Prostate gland (tissue), 2 donors: ENCODE results near the gene ACP4.

Experiments
- POLR2A ChIP-seq: fragments of 450-650 bp; IDR thresholded peaks from one replicate; pipeline ENCODE4 v1.6.1; 2016; ENCODE audit warnings: antibody characterized with exemption, mild to moderate bottlenecking
- POLR2AphosphoS5 ChIP-seq: sonication (generic); formaldehyde crosslinking; IDR thresholded peaks from one replicate; pipeline ENCODE4 v1.6.1; 2017; ENCODE audit warnings: antibody characterized with exemption
- TF ChIP-seq, protein P1 (sequence below), 4 experiments: fragments of 200-600 bp in 2 of 4; fragments of 450-650 bp in 2 of 4; sonication (generic) in 2 of 4; IDR thresholded peaks; 1 replicate in 3 of 4; 2 replicates in 1 of 4; pipeline ENCODE4 v1.5.1; 2016 to 2019; ENCODE audit warnings: antibody characterized with exemption in 4 of 4, mild to moderate bottlenecking in 2 of 4, moderate library complexity in 2 of 4

DNA sequence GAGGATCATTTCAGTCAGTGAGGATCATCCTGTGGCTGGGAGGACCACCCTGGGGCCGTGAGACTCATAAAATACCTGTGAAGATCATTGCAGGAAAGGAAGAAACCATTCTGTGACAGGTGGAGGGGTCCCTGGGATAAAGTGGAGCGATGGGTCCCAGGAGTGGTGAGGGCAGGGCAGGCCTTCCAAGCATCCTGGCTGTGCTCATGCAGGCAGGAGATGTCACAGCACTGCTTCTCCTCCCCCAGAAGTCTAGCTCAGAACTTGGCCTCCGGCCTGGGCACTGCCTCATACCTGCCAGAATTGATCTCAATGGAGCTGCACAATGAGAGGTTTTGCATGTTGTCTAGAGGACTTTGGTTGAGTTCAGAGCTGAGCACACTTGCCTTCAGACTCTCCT is 22.3 kb downstream of the ACP4 start:
- TF ChIP-seq, protein P1, sequence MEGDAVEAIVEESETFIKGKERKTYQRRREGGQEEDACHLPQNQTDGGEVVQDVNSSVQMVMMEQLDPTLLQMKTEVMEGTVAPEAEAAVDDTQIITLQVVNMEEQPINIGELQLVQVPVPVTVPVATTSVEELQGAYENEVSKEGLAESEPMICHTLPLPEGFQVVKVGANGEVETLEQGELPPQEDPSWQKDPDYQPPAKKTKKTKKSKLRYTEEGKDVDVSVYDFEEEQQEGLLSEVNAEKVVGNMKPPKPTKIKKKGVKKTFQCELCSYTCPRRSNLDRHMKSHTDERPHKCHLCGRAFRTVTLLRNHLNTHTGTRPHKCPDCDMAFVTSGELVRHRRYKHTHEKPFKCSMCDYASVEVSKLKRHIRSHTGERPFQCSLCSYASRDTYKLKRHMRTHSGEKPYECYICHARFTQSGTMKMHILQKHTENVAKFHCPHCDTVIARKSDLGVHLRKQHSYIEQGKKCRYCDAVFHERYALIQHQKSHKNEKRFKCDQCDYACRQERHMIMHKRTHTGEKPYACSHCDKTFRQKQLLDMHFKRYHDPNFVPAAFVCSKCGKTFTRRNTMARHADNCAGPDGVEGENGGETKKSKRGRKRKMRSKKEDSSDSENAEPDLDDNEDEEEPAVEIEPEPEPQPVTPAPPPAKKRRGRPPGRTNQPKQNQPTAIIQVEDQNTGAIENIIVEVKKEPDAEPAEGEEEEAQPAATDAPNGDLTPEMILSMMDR (IDR thresholded peaks at IDR 0.05): no peak
- TF ChIP-seq POLR2AphosphoS5: no peak
- TF ChIP-seq POLR2A: no peak
